Central memory CD8-positive, alpha-beta T cell (primary cell): Measurements from ENCODE around the gene POLR2C.
A peak's percentile ranks its signal among the peaks of the same experiment; 100 is the strongest.

Source experiments
- ATAC-seq: fragments of 150-1000 bp; cut with Tn5 transposase; replicated peaks from 2 replicates; pipeline ENCODE4 v1.10.0; 2022; ENCODE audit warnings: mild to moderate bottlenecking, moderate FRiP score, moderate number of reproducible peaks; ENCODE audit not compliant: poor library complexity, severe bottlenecking; ENCODE audit errors: extremely low read depth
- DNase-seq, 2 donors: peaks; one replicate each; pipeline ENCODE4 v3.0.0; 2021; ENCODE audit warnings: low spot score in 2 of 2
- H3K27ac Mint-ChIP-seq: one replicate; pipeline ENCODE4 v1.8.0; 2022; ENCODE audit warnings: low read depth, mild to moderate bottlenecking, moderate library complexity, mixed read lengths
- H3K27me3 Mint-ChIP-seq: one replicate; pipeline ENCODE4 v1.8.0; 2022; ENCODE audit warnings: mixed read lengths
- H3K36me3 Mint-ChIP-seq: one replicate; pipeline ENCODE4 v1.8.0; 2022; ENCODE audit warnings: mild to moderate bottlenecking, moderate library complexity, mixed read lengths; ENCODE audit not compliant: insufficient read depth
- H3K4me1 Mint-ChIP-seq: one replicate; pipeline ENCODE4 v1.8.0; 2022; ENCODE audit warnings: mixed read lengths
- H3K4me3 Mint-ChIP-seq: one replicate; pipeline ENCODE4 v1.8.0; 2022; ENCODE audit warnings: mild to moderate bottlenecking, moderate library complexity, mixed read lengths
- H3K9me3 Mint-ChIP-seq: one replicate; pipeline ENCODE4 v1.8.0; 2022; ENCODE audit warnings: mixed read lengths

The POLR2C gene

GRCh38 chr16:57469046-57469445, 6.6 kb downstream of the POLR2C start:
- H3K4me1 Mint-ChIP-seq: peaks cover 26% of the 10 kb centered on the region
- no peaks in the 10 kb centered on the region for H3K27me3 Mint-ChIP-seq
- DNase-seq (no peak), ATAC-seq (no peak)
- peaks cover 58% of the 10 kb centered on the region for H3K36me3 Mint-ChIP-seq
- no peaks in the 10 kb centered on the region for H3K9me3 Mint-ChIP-seq
- H3K4me3 Mint-ChIP-seq: no peak overlapping the region
- no peak overlapping the region for H3K27ac Mint-ChIP-seq

- Mint-ChIP-seq H3K27me3 (no peaks in the 10 kb centered on the region), H3K9me3 (no peaks in the 10 kb centered on the region), H3K27ac (no peak overlapping the region), H3K4me3 (no peak overlapping the region), H3K36me3 (peaks cover 58% of the 10 kb centered on the region), H3K4me1 (peaks cover 17% of the 10 kb centered on the region)
- ATAC-seq (no peak), DNase-seq (no peak)
These were observed 7.5 kb downstream of the POLR2C start for GRCh38 chr16:57469917-57470470.

- no peaks in the 10 kb centered on the region for H3K9me3 Mint-ChIP-seq
- no peak overlapping the region for H3K4me3 Mint-ChIP-seq
- H3K36me3 Mint-ChIP-seq: peaks cover 58% of the 10 kb centered on the region
- ATAC-seq (no peak), DNase-seq (no peak)
- no peaks in the 10 kb centered on the region for H3K27me3 Mint-ChIP-seq
- H3K4me1 Mint-ChIP-seq: peaks cover 11% of the 10 kb centered on the region
- no peak overlapping the region for H3K27ac Mint-ChIP-seq
These were observed 8.2 kb downstream of the POLR2C start for GRCh38 chr16:57470711-57471110.

GRCh38 chr16:57471209-57471608, 8.7 kb downstream of the POLR2C start:
- DNase-seq (no peak), ATAC-seq (no peak)
- Mint-ChIP-seq H3K36me3 (peaks cover 53% of the 10 kb centered on the region), H3K27me3 (no peaks in the 10 kb centered on the region), H3K27ac (no peak overlapping the region), H3K9me3 (no peaks in the 10 kb centered on the region), H3K4me3 (no peak overlapping the region), H3K4me1 (peaks cover 11% of the 10 kb centered on the region)

GRCh38 chr16:57471852-57472664, 9.6 kb downstream of the POLR2C start:
- Mint-ChIP-seq H3K27me3 (no peaks in the 10 kb centered on the region), H3K4me1 (peaks cover 15% of the 10 kb centered on the region), H3K9me3 (no peaks in the 10 kb centered on the region), H3K4me3 (no peak overlapping the region), H3K27ac (no peak overlapping the region), H3K36me3 (peaks cover 50% of the 10 kb centered on the region)
- ATAC-seq (no peak), DNase-seq (no peak)

GRCh38 chr16:57472665-57473060, 10.2 kb downstream of the POLR2C start:
- Mint-ChIP-seq H3K27ac (no peak overlapping the region), H3K4me3 (no peak overlapping the region), H3K27me3 (no peaks in the 10 kb centered on the region), H3K4me1 (peaks cover 15% of the 10 kb centered on the region), H3K36me3 (peaks cover 44% of the 10 kb centered on the region), H3K9me3 (no peaks in the 10 kb centered on the region)
- DNase-seq (no peak), ATAC-seq (no peak)

GRCh38 chr16:57473176-57473840, 10.8 kb downstream of the POLR2C start:
- Mint-ChIP-seq H3K4me1 (peaks cover 13% of the 10 kb centered on the region), H3K27me3 (no peaks in the 10 kb centered on the region), H3K9me3 (no peaks in the 10 kb centered on the region), H3K27ac (no peak overlapping the region), H3K36me3 (peaks cover 38% of the 10 kb centered on the region), H3K4me3 (no peak overlapping the region)
- ATAC-seq: no peak
- no peak for DNase-seq

GRCh38 chr16:57473906-57474305, 11.4 kb downstream of the POLR2C start:
- ATAC-seq: no peak
- Mint-ChIP-seq H3K36me3 (peaks cover 32% of the 10 kb centered on the region), H3K27me3 (no peaks in the 10 kb centered on the region), H3K27ac (no peak overlapping the region), H3K4me1 (peaks cover 11% of the 10 kb centered on the region), H3K4me3 (no peak overlapping the region), H3K9me3 (no peaks in the 10 kb centered on the region)
- DNase-seq: no peak

- DNase-seq (no peak), ATAC-seq (no peak)
- Mint-ChIP-seq H3K9me3 (no peaks in the 10 kb centered on the region), H3K4me1 (peaks cover 11% of the 10 kb centered on the region), H3K36me3 (peaks cover 27% of the 10 kb centered on the region), H3K4me3 (no peak overlapping the region), H3K27me3 (no peaks in the 10 kb centered on the region), H3K27ac (no peak overlapping the region)
These were observed 12.5 kb downstream of the POLR2C start for GRCh38 chr16:57474671-57475661.

GRCh38 chr16:57475711-57476339, 13.3 kb downstream of the POLR2C start:
- Mint-ChIP-seq H3K27me3 (no peaks in the 10 kb centered on the region), H3K4me3 (peak overlapping the region; percentile 23), H3K9me3 (no peaks in the 10 kb centered on the region), H3K36me3 (peaks cover 22% of the 10 kb centered on the region), H3K27ac (no peak overlapping the region), H3K4me1 (peaks cover 11% of the 10 kb centered on the region)
- ATAC-seq: peak; percentile 96
- DNase-seq: peak; percentile 47 to 53

- Mint-ChIP-seq H3K36me3 (peaks cover 18% of the 10 kb centered on the region), H3K4me1 (peaks cover 11% of the 10 kb centered on the region), H3K4me3 (no peak overlapping the region), H3K27me3 (no peaks in the 10 kb centered on the region), H3K9me3 (no peaks in the 10 kb centered on the region), H3K27ac (no peak overlapping the region)
- DNase-seq (no peak), ATAC-seq (no peak)
These were observed 14.3 kb downstream of the POLR2C start for GRCh38 chr16:57476546-57477410.
